Measurements from ENCODE around the gene TUBGCP3.

The TUBGCP3 gene

GRCh38 chr13:112449545-112449930 is 138.4 kb downstream of the TUBGCP3 start:
- DNase-seq (ENCODE audit: low read depth, low spot score) = no peak
- TF ChIP-seq SUZ12 (IDR thresholded peaks at IDR 0.05; ENCODE audit: extremely low read depth, insufficient read depth, insufficient read length) (no peak), YY1 (IDR thresholded peaks at IDR 0.05; ENCODE audit: insufficient read depth, insufficient read length) (no peak), ZNF274 (IDR thresholded peaks at IDR 0.05; ENCODE audit: low read depth, low read length) (no peak)
- Histone ChIP-seq H3K9ac (ENCODE audit: insufficient read length, low read depth) (no peak overlapping the region), H3K36me3 (ENCODE audit: insufficient read depth, insufficient read length, low read length) (no peaks in the 10 kb centered on the region), H3K4me3 (ENCODE audit: insufficient read length, low read depth) (no peak overlapping the region), H3K9me3 (ENCODE audit: insufficient read depth, low read length) (no peaks in the 10 kb centered on the region), H3K27me3 (ENCODE audit: insufficient read depth, insufficient read length) (peaks cover 8% of the 10 kb centered on the region), H3K4me1 (ENCODE audit: insufficient read depth, insufficient read length) (no peaks in the 10 kb centered on the region)

GRCh38 chr13:112448621-112449544 is 139.1 kb downstream of the TUBGCP3 start:
- Histone ChIP-seq H3K4me1 (ENCODE audit: insufficient read depth, insufficient read length) (no peaks in the 10 kb centered on the region), H3K9me3 (ENCODE audit: insufficient read depth, low read length) (no peaks in the 10 kb centered on the region), H3K27me3 (ENCODE audit: insufficient read depth, insufficient read length) (peaks cover 8% of the 10 kb centered on the region), H3K36me3 (ENCODE audit: insufficient read depth, insufficient read length, low read length) (no peaks in the 10 kb centered on the region), H3K4me3 (ENCODE audit: insufficient read length, low read depth) (no peak overlapping the region), H3K9ac (ENCODE audit: insufficient read length, low read depth) (no peak overlapping the region)
- DNase-seq (ENCODE audit: low read depth, low spot score) = no peak
- no peak for TF ChIP-seq SUZ12 (IDR thresholded peaks at IDR 0.05; ENCODE audit: extremely low read depth, insufficient read depth, insufficient read length)

- Histone ChIP-seq H3K4me1 (ENCODE audit: insufficient read depth, insufficient read length) (peaks cover 2% of the 10 kb centered on the region), H3K4me3 (ENCODE audit: insufficient read length, low read depth) (no peak overlapping the region), H3K27me3 (ENCODE audit: insufficient read depth, insufficient read length) (peaks cover 8% of the 10 kb centered on the region), H3K9me3 (ENCODE audit: insufficient read depth, low read length) (no peaks in the 10 kb centered on the region), H3K9ac (ENCODE audit: insufficient read length, low read depth) (no peak overlapping the region), H3K36me3 (ENCODE audit: insufficient read depth, insufficient read length, low read length) (no peaks in the 10 kb centered on the region)
- TF ChIP-seq YY1 (IDR thresholded peaks at IDR 0.05; ENCODE audit: insufficient read depth, insufficient read length) = no peak
- TF ChIP-seq SUZ12 (IDR thresholded peaks at IDR 0.05; ENCODE audit: extremely low read depth, insufficient read depth, insufficient read length) = no peak
- no peak for DNase-seq (ENCODE audit: low read depth, low spot score)
These were observed 140.0 kb downstream of the TUBGCP3 start for GRCh38 chr13:112447761-112448603.

- H3K4me1 ChIP-seq (ENCODE audit: insufficient read depth, insufficient read length) = peaks cover 2% of the 10 kb centered on the region
- H3K9ac ChIP-seq (ENCODE audit: insufficient read length, low read depth) = no peak overlapping the region
- H3K4me3 ChIP-seq (ENCODE audit: insufficient read length, low read depth) = no peak overlapping the region
- TF ChIP-seq YY1 (IDR thresholded peaks at IDR 0.05; ENCODE audit: insufficient read depth, insufficient read length) (no peak), SUZ12 (IDR thresholded peaks at IDR 0.05; ENCODE audit: extremely low read depth, insufficient read depth, insufficient read length) (no peak), ZNF274 (IDR thresholded peaks at IDR 0.05; ENCODE audit: low read depth, low read length) (no peak)
- H3K27me3 ChIP-seq (ENCODE audit: insufficient read depth, insufficient read length) = peaks cover 8% of the 10 kb centered on the region
- H3K36me3 ChIP-seq (ENCODE audit: insufficient read depth, insufficient read length, low read length) = no peaks in the 10 kb centered on the region
- no peak for DNase-seq (ENCODE audit: low read depth, low spot score)
- no peaks in the 10 kb centered on the region for H3K9me3 ChIP-seq (ENCODE audit: insufficient read depth, low read length)
These were observed 140.6 kb downstream of the TUBGCP3 start for GRCh38 chr13:112447306-112447705.

- Histone ChIP-seq H3K4me1 (ENCODE audit: insufficient read depth, insufficient read length) (peaks cover 2% of the 10 kb centered on the region), H3K9ac (ENCODE audit: insufficient read length, low read depth) (no peak overlapping the region), H3K27me3 (ENCODE audit: insufficient read depth, insufficient read length) (peaks cover 8% of the 10 kb centered on the region), H3K9me3 (ENCODE audit: insufficient read depth, low read length) (no peaks in the 10 kb centered on the region), H3K4me3 (ENCODE audit: insufficient read length, low read depth) (no peak overlapping the region), H3K36me3 (ENCODE audit: insufficient read depth, insufficient read length, low read length) (no peaks in the 10 kb centered on the region)
- TF ChIP-seq ZNF274 (IDR thresholded peaks at IDR 0.05; ENCODE audit: low read depth, low read length) (no peak), YY1 (IDR thresholded peaks at IDR 0.05; ENCODE audit: insufficient read depth, insufficient read length) (no peak), SUZ12 (IDR thresholded peaks at IDR 0.05; ENCODE audit: extremely low read depth, insufficient read depth, insufficient read length) (no peak)
- no peak for DNase-seq (ENCODE audit: low read depth, low spot score)
These were observed 141.1 kb downstream of the TUBGCP3 start for GRCh38 chr13:112446867-112447266.

DNA sequence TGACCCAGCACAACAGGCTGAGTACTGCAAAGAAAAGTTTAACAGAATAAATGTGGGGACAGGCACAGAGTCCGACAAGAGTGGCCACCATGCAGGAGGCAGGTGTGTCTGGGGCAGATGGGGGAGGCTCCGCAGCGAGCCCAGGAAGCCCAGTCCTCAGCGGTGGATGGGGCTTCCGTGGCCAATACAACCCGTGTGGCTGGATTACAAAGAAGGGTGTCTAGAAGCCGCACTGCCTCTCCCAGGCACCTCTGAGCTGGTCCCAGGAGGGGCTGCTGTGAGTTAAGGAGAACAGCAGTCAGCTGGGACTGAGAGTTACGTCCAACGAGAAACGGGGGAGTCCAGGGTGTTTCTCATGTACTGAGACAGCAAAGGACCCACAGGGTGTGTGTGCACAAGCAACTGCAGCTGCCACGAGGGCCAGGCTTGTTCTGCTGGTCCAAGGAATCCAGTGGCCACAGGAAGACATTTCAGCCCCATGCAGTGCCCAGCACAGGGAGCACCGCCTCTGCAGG is 141.5 kb downstream of the TUBGCP3 start:
- Histone ChIP-seq H3K9me3 (ENCODE audit: insufficient read depth, low read length) (no peaks in the 10 kb centered on the region), H3K36me3 (ENCODE audit: insufficient read depth, insufficient read length, low read length) (no peaks in the 10 kb centered on the region), H3K4me3 (ENCODE audit: insufficient read length, low read depth) (no peak overlapping the region), H3K4me1 (ENCODE audit: insufficient read depth, insufficient read length) (peaks cover 2% of the 10 kb centered on the region), H3K9ac (ENCODE audit: insufficient read length, low read depth) (no peak overlapping the region), H3K27me3 (ENCODE audit: insufficient read depth, insufficient read length) (peaks cover 8% of the 10 kb centered on the region)
- DNase-seq (ENCODE audit: low read depth, low spot score) = no peak
- TF ChIP-seq YY1 (IDR thresholded peaks at IDR 0.05; ENCODE audit: insufficient read depth, insufficient read length) = no peak
- no peak for TF ChIP-seq ZNF274 (IDR thresholded peaks at IDR 0.05; ENCODE audit: low read depth, low read length)
- no peak for TF ChIP-seq SUZ12 (IDR thresholded peaks at IDR 0.05; ENCODE audit: extremely low read depth, insufficient read depth, insufficient read length)
